SK-N-SH (cell line): ENCODE measurements around the gene PTOV1.

Experiments
- CHD2 ChIP-seq: fragments of 150-350 bp; IDR thresholded peaks from 2 replicates; pipeline ENCODE4 v1.6.1; 2018; ENCODE audit warnings: low read length; ENCODE audit not compliant: partially characterized antibody
- CTCF ChIP-seq: fragments of 200-600 bp; sonication (generic); IDR thresholded peaks from 2 replicates; pipeline ENCODE4 v1.6.1; 2017; ENCODE audit warnings: antibody characterized with exemption, mild to moderate bottlenecking, moderate library complexity
- EP300 ChIP-seq, 2 experiments: IDR thresholded peaks; 2 replicates each; pipeline versions ENCODE4 v1.4.0 to v1.6.1; 2012; ENCODE audit warnings: borderline replicate concordance in 1 of 2, low read depth in 1 of 2, low read length in 1 of 2
- EZH2phosphoT487 ChIP-seq: fragments of 200-600 bp; sonication (generic); IDR thresholded peaks from 2 replicates; pipeline ENCODE4 v1.6.1; 2017; ENCODE audit warnings: low read depth, mixed run types, mild to moderate bottlenecking, antibody characterized with exemption, moderate library complexity, borderline replicate concordance
- GABPA ChIP-seq: IDR thresholded peaks from 2 replicates; pipeline ENCODE4 v1.4.0; 2012; ENCODE audit warnings: low read depth, mild to moderate bottlenecking
- JUND ChIP-seq: IDR thresholded peaks from 2 replicates; pipeline ENCODE4 v1.4.0; 2012
- MXI1 ChIP-seq: IDR thresholded peaks from 2 replicates; pipeline ENCODE4 v1.6.1; 2012; ENCODE audit warnings: mild to moderate bottlenecking, low read depth, low read length, improper control_type of control experiment
- POLR2AphosphoS5 ChIP-seq: IDR thresholded peaks from 2 replicates; pipeline ENCODE4 v1.6.1; 2012; ENCODE audit warnings: low read depth, low read length
- RCOR1 ChIP-seq: fragments of 150-350 bp; IDR thresholded peaks from 2 replicates; pipeline ENCODE4 v1.6.1; 2017; ENCODE audit warnings: antibody characterized with exemption, low read length
- REST ChIP-seq: IDR thresholded peaks from 2 replicates; pipeline ENCODE4 v1.6.1; 2012; ENCODE audit warnings: mild to moderate bottlenecking, low read depth, low read length, moderate library complexity
- RFX5 ChIP-seq: IDR thresholded peaks from 2 replicates; pipeline ENCODE4 v1.6.1; 2012; ENCODE audit warnings: mild to moderate bottlenecking, improper control_type of control experiment, low read length
- USF2 ChIP-seq: fragments of 150-350 bp; IDR thresholded peaks from 2 replicates; pipeline ENCODE4 v1.6.1; 2017; ENCODE audit warnings: antibody characterized with exemption, low read length, low read depth, borderline replicate concordance

GRCh38 chr19:49884109-49884508 lies 33.1 kb downstream of the PTOV1 start:
- TF ChIP-seq CTCF, result no peak
- TF ChIP-seq MXI1, result no peak
- no peak for TF ChIP-seq EP300 (IDR thresholded peaks at IDR 0.05; ENCODE audit: borderline replicate concordance in 1 of 2, low read depth in 1 of 2, low read length in 1 of 2)
- no peak for TF ChIP-seq REST
- TF ChIP-seq RCOR1, result no peak
- TF ChIP-seq EZH2phosphoT487, result no peak
- no peak for TF ChIP-seq CHD2
- TF ChIP-seq JUND, result no peak
- TF ChIP-seq USF2, result no peak
- TF ChIP-seq RFX5, result no peak
- TF ChIP-seq GABPA, result no peak
- TF ChIP-seq POLR2AphosphoS5, result no peak
